ENCODE measurements around the gene BRSK2. TPM values are rescaled to one million over a fixed set of nuclear protein-coding genes. Genes with fewer than 3 reads are reported as not detected.

The BRSK2 gene
- total RNA-seq, 1 donor, result under 0.01 TPM

DNA sequence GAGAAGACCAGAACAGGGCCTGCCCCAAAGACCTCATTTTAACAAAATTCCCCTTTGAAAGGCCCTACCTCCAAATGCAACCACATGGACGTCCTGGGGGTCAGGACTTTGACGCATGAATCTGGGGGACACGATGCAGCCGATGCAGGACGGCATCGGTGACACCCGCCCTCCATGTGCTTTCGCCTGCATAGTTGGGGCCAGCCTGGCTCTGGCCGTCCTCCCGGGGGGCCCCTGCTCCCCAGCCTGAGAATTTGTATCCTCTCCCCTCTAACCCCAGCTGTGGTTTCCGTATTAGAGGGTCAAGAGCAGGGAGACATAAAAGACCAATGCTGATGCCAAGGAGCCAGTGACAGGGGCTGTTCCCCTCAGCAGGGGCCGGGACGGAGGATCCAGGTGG, 18.4 kb upstream of the BRSK2 start:
- no peak overlapping the region for H3K4me3 ChIP-seq (ENCODE audit: low read depth, low read length)
- TF ChIP-seq CTCF (IDR thresholded peaks at IDR 0.05; ENCODE audit: insufficient read depth, low read depth, low read length), result no peak
- no peak for DNase-seq (ENCODE audit: low read depth)

- DNase-seq (ENCODE audit: low read depth), result no peak
- no peak for TF ChIP-seq CTCF (IDR thresholded peaks at IDR 0.05; ENCODE audit: insufficient read depth, low read depth, low read length)
These were observed 17.8 kb upstream of the BRSK2 start for GRCh38 chr11:1371836-1372465.

DNA sequence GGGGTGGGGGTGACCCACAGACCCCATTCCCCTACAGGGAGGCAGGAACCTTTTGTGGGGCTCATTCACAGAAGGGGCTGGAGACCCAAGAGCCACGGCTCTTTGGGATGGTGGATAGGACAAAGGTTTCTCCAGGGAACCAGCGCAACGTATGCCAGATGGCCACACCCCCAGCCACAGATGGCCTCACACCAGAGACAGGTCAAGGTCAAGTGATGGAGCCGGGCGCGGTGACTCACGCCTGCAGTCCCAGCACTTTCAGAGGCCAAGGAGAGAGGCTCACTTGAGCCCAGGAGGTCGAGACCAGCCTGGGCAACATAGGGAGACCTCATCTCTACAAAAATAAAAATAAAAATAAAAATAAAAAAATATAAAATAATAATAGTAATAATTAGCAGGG, 17.1 kb upstream of the BRSK2 start:
- no peak for TF ChIP-seq CTCF (IDR thresholded peaks at IDR 0.05; ENCODE audit: insufficient read depth, low read depth, low read length)
- no peak for DNase-seq (ENCODE audit: low read depth)
- no peak overlapping the region for H3K4me3 ChIP-seq (ENCODE audit: low read depth, low read length)

More at GRCh38 chr11:1371836-1372465, 17.8 kb upstream of the BRSK2 start:
- H3K4me3 ChIP-seq (ENCODE audit: low read depth, low read length), result no peak overlapping the region

GRCh38 chr11:1373536-1374214, 16.1 kb upstream of the BRSK2 start:
- TF ChIP-seq CTCF (IDR thresholded peaks at IDR 0.05; ENCODE audit: insufficient read depth, low read depth, low read length), result no peak
- DNase-seq (ENCODE audit: low read depth), result no peak
- no peak overlapping the region for H3K4me3 ChIP-seq (ENCODE audit: low read depth, low read length)

DNA sequence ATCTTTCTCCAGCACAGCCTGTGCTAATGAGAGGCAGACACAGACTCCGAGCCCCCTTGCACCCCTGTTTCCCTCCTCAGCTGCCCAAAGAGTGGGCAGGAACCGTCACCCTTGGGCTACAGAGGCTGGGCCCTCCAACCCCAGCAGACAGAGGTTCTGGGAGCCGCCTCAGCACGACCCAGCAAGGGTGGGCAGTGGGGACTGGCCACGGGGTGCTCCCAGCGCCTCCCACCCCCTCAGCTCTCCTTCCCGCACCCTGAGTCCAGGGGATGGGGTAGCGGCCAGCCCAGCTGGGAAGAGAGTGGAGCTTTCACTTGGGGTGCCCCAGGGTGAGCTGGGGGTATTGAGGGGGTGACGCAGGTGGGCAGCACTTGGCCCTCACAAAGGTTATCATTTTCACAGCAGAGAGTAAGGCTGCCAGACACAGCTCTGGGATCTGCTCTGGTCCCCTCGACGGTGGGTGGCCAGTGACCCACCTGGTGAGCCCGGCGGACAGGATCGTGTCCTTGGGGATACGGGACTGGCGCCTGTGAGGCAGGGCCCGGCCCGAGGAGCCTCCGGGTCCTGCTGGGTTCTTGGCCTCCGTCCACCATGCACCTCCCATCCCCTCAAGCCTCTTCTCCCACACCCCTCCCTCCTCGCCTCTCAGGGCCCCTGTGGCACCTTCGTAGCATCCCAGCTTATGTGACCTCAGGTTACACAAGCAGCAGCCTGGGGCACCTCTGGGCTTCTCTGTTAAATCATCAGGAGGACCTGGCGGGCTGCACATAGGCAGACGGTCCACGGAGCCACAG, 14.4 kb upstream of the BRSK2 start:
- no peak overlapping the region for H3K4me3 ChIP-seq (ENCODE audit: low read depth, low read length)
- no peak for TF ChIP-seq CTCF (IDR thresholded peaks at IDR 0.05; ENCODE audit: insufficient read depth, low read depth, low read length)
- no peak for DNase-seq (ENCODE audit: low read depth)

GRCh38 chr11:1375955-1376258, 13.8 kb upstream of the BRSK2 start:
- no peak for TF ChIP-seq CTCF (IDR thresholded peaks at IDR 0.05; ENCODE audit: insufficient read depth, low read depth, low read length)
- DNase-seq (ENCODE audit: low read depth), result no peak
- H3K4me3 ChIP-seq (ENCODE audit: low read depth, low read length), result no peak overlapping the region

All from fibroblast of villous mesenchyme (primary cell).